GM18519 (cell line): ENCODE results near the gene LEAP2.

ENCODE experiments used
- ATAC-seq: cut with Tn5 transposase; IDR thresholded peaks from one replicate; pipeline ENCODE4 v1.9.1; 2021; ENCODE audit warnings: mild to moderate bottlenecking, moderate library complexity; ENCODE audit not compliant: unreplicated experiment, low FRiP score

The LEAP2 gene

GRCh38 chr5:132876020-132876759, 2.7 kb downstream of the LEAP2 start:
- no peak for ATAC-seq

- no peak for ATAC-seq
These were observed 4.0 kb downstream of the LEAP2 start for GRCh38 chr5:132877466-132877865.

- ATAC-seq, result no peak
These were observed 4.5 kb downstream of the LEAP2 start for GRCh38 chr5:132877938-132878337.

GRCh38 chr5:132883261-132883834, 9.9 kb downstream of the LEAP2 start:
- ATAC-seq, result peak; percentile 53

- no peak for ATAC-seq
These were observed 11.1 kb downstream of the LEAP2 start for GRCh38 chr5:132884548-132884947.

- ATAC-seq, result no peak
These were observed 12.8 kb downstream of the LEAP2 start for GRCh38 chr5:132886064-132886823.

GRCh38 chr5:132887283-132887682, 13.8 kb downstream of the LEAP2 start:
- ATAC-seq, result no peak

- ATAC-seq, result no peak
These were observed 16.0 kb downstream of the LEAP2 start for GRCh38 chr5:132889501-132889900.

- no peak for ATAC-seq
These were observed 17.3 kb downstream of the LEAP2 start for GRCh38 chr5:132890817-132891216.

- no peak for ATAC-seq
These were observed 22.3 kb downstream of the LEAP2 start for GRCh38 chr5:132895719-132896305.

GRCh38 chr5:132896685-132897084, 23.2 kb downstream of the LEAP2 start:
- no peak for ATAC-seq

GRCh38 chr5:132898094-132898493, 24.6 kb downstream of the LEAP2 start:
- ATAC-seq, result no peak

GRCh38 chr5:132901036-132901435, 27.6 kb downstream of the LEAP2 start:
- ATAC-seq, result no peak

GRCh38 chr5:132901730-132902129, 28.3 kb downstream of the LEAP2 start:
- no peak for ATAC-seq

GRCh38 chr5:132905938-132906337, 32.5 kb downstream of the LEAP2 start:
- ATAC-seq, result no peak

GRCh38 chr5:132907161-132907560, 33.7 kb downstream of the LEAP2 start:
- no peak for ATAC-seq

- ATAC-seq, result no peak
These were observed 36.2 kb downstream of the LEAP2 start for GRCh38 chr5:132909702-132910101.

GRCh38 chr5:132915681-132916080, 42.2 kb downstream of the LEAP2 start:
- ATAC-seq, result no peak

GRCh38 chr5:132916086-132916485, 42.6 kb downstream of the LEAP2 start:
- no peak for ATAC-seq
